Measurements from ENCODE around the gene ANKRD65.
"Not testable (repeated sequence)": the region's sequence is repeated elsewhere in the genome, so short reads cannot be mapped to it uniquely, and the experiment has no call there.

ANKRD65 gene

DNA sequence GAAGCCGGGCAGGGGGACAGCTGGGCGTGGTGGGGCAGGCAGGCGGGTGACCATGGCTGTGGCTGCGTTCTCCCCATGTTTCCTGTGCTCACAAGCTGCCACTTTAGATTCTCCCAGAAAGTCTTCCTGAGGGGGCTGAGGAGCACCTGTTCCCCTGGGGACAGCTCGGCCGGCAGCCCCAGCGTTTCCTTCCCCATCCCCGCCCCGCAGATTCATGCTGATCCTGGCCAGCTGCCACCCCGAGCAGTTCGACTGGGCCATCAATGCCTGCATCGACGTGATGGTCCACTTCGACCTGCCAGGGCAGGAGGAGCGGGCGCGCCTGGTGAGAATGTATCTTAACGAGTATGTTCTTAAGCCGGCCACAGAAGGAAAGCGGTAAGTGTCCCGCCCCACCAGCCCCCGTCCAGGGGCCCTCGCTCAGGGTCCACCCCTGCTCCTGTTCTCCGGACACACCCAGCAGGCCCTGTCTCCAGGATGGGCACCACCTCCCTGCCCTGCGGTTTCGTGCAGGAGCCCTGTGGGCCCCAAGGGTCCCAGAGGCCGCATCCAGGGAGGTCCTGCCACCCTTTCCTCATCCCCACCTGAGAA is 39.6 kb upstream of the ANKRD65 start:
- no peak for DNase-seq
- Histone ChIP-seq H3K9me3 (peaks cover 3% of the 10 kb centered on the region; the same call in 1 of the 2 replicates), H3K27me3 (no peaks in the 10 kb centered on the region), H3K4me3 (ENCODE audit: low read depth, low read length) (no peak overlapping the region), H3K36me3 (no peaks in the 10 kb centered on the region), H3K4me1 (peaks cover 4% of the 10 kb centered on the region)
- no peak for TF ChIP-seq CTCF (IDR thresholded peaks at IDR 0.05; ENCODE audit: low read depth, low read length)

DNA sequence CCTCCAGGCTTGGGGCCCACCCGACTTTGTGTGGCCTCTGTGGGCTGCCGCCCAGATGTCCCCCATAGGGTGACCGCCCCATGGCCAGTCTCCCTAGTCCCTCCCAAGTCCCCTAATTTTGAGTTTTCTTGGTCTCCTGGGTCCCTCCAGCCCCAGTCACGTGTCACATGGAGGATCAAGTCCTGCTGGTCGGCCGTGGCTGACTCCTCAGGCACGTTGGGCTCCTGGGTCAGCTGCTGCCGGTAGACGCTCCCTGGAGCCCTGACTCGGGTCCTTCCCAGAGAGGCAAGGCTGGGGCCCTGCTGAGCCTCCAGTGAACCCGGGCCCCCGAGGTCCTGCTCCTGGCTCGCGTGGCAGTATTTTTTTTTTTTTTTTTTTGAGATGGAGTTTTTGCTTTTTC is 38.6 kb upstream of the ANKRD65 start:
- H3K27me3 ChIP-seq; DNase-seq; H3K4me1 ChIP-seq; H3K36me3 ChIP-seq; H3K9me3 ChIP-seq; H3K4me3 ChIP-seq (ENCODE audit: low read depth, low read length): not testable (repeated sequence)

GRCh38 chr1:1459156-1459555 is 38.1 kb upstream of the ANKRD65 start:
- H3K4me3 ChIP-seq (ENCODE audit: low read depth, low read length); H3K4me1 ChIP-seq; H3K9me3 ChIP-seq; DNase-seq; H3K27me3 ChIP-seq; H3K36me3 ChIP-seq: not testable (repeated sequence)

GRCh38 chr1:1456683-1457255 is 35.7 kb upstream of the ANKRD65 start:
- H3K4me1 ChIP-seq; H3K4me3 ChIP-seq (ENCODE audit: low read depth, low read length); H3K9me3 ChIP-seq; H3K27me3 ChIP-seq; H3K36me3 ChIP-seq; DNase-seq: not testable (repeated sequence)

DNA sequence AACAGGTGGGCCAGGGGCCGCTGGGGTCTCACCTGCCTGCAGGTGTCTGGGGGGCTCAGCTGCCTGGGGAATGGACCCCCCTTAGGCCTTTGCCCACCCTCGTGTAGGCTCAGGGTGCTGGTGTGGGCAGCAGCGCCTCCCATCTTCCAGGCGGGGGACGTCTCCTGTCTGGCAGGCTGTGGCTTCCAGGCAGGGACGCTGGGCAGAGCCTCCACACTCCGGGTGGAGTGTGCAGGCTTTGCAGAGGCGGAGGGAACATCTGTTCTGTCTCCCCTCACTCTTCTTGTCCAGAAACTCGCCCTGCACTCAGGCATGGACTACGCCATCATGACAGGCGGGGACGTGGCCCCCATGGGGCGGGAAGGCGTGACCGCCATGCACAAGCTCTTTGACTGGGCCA is 34.9 kb upstream of the ANKRD65 start:
- H3K36me3 ChIP-seq; H3K27me3 ChIP-seq; H3K9me3 ChIP-seq; H3K4me1 ChIP-seq; DNase-seq; H3K4me3 ChIP-seq (ENCODE audit: low read depth, low read length): not testable (repeated sequence)

DNA sequence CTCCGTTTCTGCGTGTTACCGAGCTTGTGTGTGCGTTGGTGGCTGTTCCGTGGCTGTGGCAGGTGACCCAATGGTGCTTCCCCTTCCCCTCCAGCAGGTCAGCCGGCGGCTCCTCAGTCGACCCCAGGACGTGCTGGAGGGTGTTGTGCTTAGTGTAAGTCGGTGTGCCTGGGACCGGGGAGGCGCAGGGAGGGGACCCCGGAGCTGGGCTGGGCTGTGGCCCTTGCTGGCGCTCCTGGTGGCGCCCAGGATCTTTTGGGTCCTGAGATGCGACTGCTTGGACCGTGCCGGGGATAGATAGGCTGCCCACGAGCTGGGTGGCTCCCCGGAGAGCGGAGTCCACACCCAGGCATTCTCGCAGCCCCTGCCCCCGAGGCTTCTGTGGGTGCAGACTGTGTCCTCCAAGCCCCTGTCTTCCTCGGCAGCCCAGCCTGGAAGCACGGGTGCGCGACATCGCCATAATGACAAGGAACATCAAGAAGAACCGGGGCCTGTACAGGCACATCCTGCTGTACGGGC is 34.3 kb upstream of the ANKRD65 start:
- H3K27me3 ChIP-seq, result no peaks in the 10 kb centered on the region
- TF ChIP-seq CTCF (IDR thresholded peaks at IDR 0.05; ENCODE audit: low read depth, low read length), result no peak
- no peaks in the 10 kb centered on the region for H3K4me1 ChIP-seq
- H3K36me3 ChIP-seq, result no peaks in the 10 kb centered on the region
- DNase-seq, result no peak
- H3K9me3 ChIP-seq, result no peaks in the 10 kb centered on the region
- H3K4me3 ChIP-seq (ENCODE audit: low read depth, low read length), result no peak overlapping the region

DNA sequence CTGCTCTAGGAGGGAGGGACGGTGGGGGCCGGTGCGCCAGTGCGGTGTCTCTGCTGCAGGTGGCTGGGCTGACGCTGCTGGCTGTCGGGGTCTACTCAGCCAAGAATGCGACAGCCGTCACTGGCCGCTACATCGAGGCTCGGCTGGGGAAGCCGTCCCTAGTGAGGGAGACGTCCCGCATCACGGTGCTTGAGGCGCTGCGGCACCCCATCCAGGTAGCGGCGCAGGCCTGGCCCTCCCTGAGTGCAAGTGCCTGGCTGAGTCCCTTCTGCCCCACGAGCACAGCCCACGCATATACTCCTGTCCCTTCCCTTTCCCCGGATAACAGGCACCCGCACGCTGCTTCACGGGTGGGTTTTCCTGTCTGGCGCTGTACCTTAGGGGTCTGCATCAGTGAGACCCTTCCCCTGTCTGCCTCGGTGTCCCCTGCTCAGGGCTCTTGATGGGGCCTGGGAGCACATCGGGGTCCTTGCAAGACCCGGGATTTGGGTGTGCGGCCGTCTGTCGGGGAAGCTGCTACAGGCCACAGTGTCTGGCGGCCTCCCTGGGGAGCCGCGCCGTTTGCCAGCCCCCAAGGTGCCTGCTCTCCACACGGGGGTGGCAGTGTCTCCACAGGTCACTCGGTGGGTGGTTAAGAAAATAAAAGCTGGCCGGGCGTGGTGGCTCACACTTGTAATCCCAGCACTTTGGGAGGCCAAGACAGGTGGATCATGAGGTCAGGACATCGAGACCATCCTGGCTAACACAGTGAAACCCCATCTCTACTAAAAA is 33.4 kb upstream of the ANKRD65 start:
- H3K4me1 ChIP-seq; H3K9me3 ChIP-seq; H3K36me3 ChIP-seq; H3K4me3 ChIP-seq (ENCODE audit: low read depth, low read length); H3K27me3 ChIP-seq; DNase-seq: not testable (repeated sequence)

DNA sequence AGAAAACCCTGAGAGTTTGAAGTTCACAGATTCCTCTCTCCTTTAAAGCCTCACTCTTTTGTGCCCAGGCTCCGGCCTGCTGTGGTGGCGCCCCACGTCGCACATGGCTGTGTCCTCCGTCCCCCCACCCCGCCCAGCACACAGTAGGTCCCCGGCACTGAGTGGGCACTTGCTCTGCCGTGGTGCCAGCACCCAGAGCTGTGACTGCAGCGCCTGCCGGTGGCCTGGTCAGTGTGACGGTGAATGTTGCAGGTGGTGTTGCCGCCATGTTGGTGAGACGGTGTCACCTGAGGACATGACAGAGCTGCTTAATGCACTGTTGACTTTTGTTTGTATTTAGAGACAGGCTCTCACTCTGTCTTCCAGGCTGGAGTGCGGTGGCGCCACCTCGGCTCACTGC is 31.8 kb upstream of the ANKRD65 start:
- Histone ChIP-seq H3K36me3 (no peaks in the 10 kb centered on the region), H3K27me3 (no peaks in the 10 kb centered on the region), H3K9me3 (no peaks in the 10 kb centered on the region), H3K4me1 (no peaks in the 10 kb centered on the region), H3K4me3 (ENCODE audit: low read depth, low read length) (no peak overlapping the region)
- TF ChIP-seq CTCF (IDR thresholded peaks at IDR 0.05; ENCODE audit: low read depth, low read length), result no peak
- DNase-seq, result no peak

DNA sequence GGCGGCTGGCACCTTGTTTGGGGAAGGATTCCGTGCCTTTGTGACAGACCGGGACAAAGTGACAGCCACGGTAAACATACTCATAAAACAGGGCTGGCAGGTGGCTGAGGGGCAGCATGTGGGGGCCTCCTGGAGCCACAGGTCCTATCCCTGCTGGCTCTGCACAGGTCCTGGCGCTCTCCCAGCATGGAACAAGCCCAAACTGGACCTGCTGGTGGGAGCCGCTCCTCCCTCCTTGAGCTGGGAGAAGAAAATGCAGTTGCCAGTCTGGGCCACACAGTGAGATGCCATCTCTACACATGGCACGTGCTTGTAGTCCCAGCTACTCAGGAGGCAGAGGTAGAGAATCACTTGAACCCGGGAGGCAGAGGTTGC is 31.3 kb upstream of the ANKRD65 start:
- H3K4me1 ChIP-seq; H3K4me3 ChIP-seq (ENCODE audit: low read depth, low read length); H3K27me3 ChIP-seq; DNase-seq; H3K36me3 ChIP-seq; H3K9me3 ChIP-seq: not testable (repeated sequence)
